HepG2 (cell line): ENCODE data around the gene RARA. TPM values are rescaled to one million over a fixed set of nuclear protein-coding genes. Genes with fewer than 3 reads are reported as not detected.
A peak's percentile ranks its signal among the peaks of the same experiment; 100 is the strongest.

Source experiments
- ASH2L ChIP-seq: fragments of 300-600, 200-600 bp; sonication (generic); IDR thresholded peaks from 2 replicates; pipeline ENCODE4 v1.7.0; 2017; ENCODE audit warnings: low read depth, mild to moderate bottlenecking, moderate library complexity, mixed read lengths, low read length; ENCODE audit not compliant: insufficient read length
- FLYWCH1 ChIP-seq: sonication (generic); formaldehyde crosslinking; IDR thresholded peaks from 2 replicates; pipeline ENCODE4 v1.8.1; 2023; ENCODE audit warnings: mild to moderate bottlenecking, missing genetic modification reagents
- GABPB1 ChIP-seq: IDR thresholded peaks from 2 replicates; pipeline ENCODE4 v1.6.1; 2016; ENCODE audit warnings: mild to moderate bottlenecking, missing genetic modification reagents, moderate library complexity, missing compliant biosample characterization
- HMG20A ChIP-seq: IDR thresholded peaks from 2 replicates; pipeline ENCODE4 v1.6.1; 2016; ENCODE audit warnings: borderline replicate concordance
- KLF16 ChIP-seq, 2 experiments: sonication (generic) in 1 of 2; formaldehyde crosslinking in 1 of 2; IDR thresholded peaks; 2 replicates each; pipeline versions ENCODE4 v1.6.1 to v1.8.0; 2016 to 2023; ENCODE audit warnings: missing genetic modification reagents in 2 of 2, missing compliant biosample characterization in 1 of 2
- RBM39 ChIP-seq: fragments of 200-400 bp; formaldehyde crosslinking; IDR thresholded peaks from one replicate; pipeline ENCODE4 v1.6.1; 2018; ENCODE audit warnings: antibody characterized with exemption, mild to moderate bottlenecking, low read depth, low read length; ENCODE audit not compliant: poor library complexity, severe bottlenecking
- SCMH1 ChIP-seq: sonication (generic); formaldehyde crosslinking; IDR thresholded peaks from 2 replicates; pipeline ENCODE4 v1.9.0; 2021; ENCODE audit warnings: missing genetic modification reagents, mild to moderate bottlenecking, borderline replicate concordance
- ZBTB7A ChIP-seq: sonication (generic); formaldehyde crosslinking; IDR thresholded peaks from 2 replicates; pipeline ENCODE4 v1.8.0; 2022; ENCODE audit warnings: mild to moderate bottlenecking, missing genetic modification reagents
- ZNF569 ChIP-seq: sonication (generic); formaldehyde crosslinking; IDR thresholded peaks from 2 replicates; pipeline ENCODE4 v1.5.0; 2020; ENCODE audit warnings: mild to moderate bottlenecking, missing genetic modification reagents, moderate library complexity, borderline replicate concordance
- ZNF572 ChIP-seq: sonication (generic); formaldehyde crosslinking; IDR thresholded peaks from 2 replicates; pipeline ENCODE4 v1.5.1; 2020; ENCODE audit warnings: mild to moderate bottlenecking, missing genetic modification reagents
- ZNF7 ChIP-seq: IDR thresholded peaks from 2 replicates; pipeline ENCODE4 v1.6.1; 2016; ENCODE audit warnings: missing biosample characterization, missing genetic modification reagents
- polyA plus RNA-seq, 8 experiments: library from polyadenylated mRNA; depleted of rRNA in 3 of 8; stranded (reverse) in 7 of 8; unstranded in 1 of 8; fragments of >200 nt; fragmentation: Illumina TruSeq in 4 of 8; extraction: Trizol in 4 of 8; gene quantifications; 2 replicates each; pipeline versions ENCODE4 v1.2.1 to v1.2.3, GENCODE V29; 2011 to 2016; ENCODE audit warnings: low read depth in 4 of 8, missing spikeins in 1 of 8, mixed read lengths in 1 of 8; ENCODE audit not compliant: insufficient read depth in 1 of 8
- total RNA-seq, 5 experiments: library from RNA; depleted of rRNA; stranded (reverse); fragments of >200 nt; fragmentation: Illumina TruSeq; extraction: Trizol; gene quantifications; 2 replicates each; pipeline ENCODE4 v1.2.3, GENCODE V29; 2016; ENCODE audit warnings: low read depth in 1 of 5
- TF ChIP-seq, protein P1 (sequence below): sonication (generic); formaldehyde crosslinking; IDR thresholded peaks from 2 replicates; pipeline ENCODE4 v1.9.0; 2021; ENCODE audit warnings: missing genetic modification reagents, mild to moderate bottlenecking, borderline replicate concordance
- TF ChIP-seq, protein P2 (sequence below), 2 experiments: sonication (generic) in 1 of 2; formaldehyde crosslinking in 1 of 2; IDR thresholded peaks; 2 replicates each; pipeline versions ENCODE4 v1.6.1 to v1.9.0; 2014 to 2022; ENCODE audit warnings: antibody characterized with exemption in 1 of 2, borderline replicate concordance in 1 of 2, inconsistent platforms in 1 of 2, low read depth in 1 of 2, missing genetic modification reagents in 1 of 2
- TF ChIP-seq, protein P3 (sequence below): sonication (generic); formaldehyde crosslinking; IDR thresholded peaks from 2 replicates; pipeline ENCODE4 v1.8.1; 2023; ENCODE audit warnings: mild to moderate bottlenecking, missing genetic modification reagents
- TF ChIP-seq, protein P4 (sequence below): sonication (generic); formaldehyde crosslinking; IDR thresholded peaks from 2 replicates; pipeline ENCODE4 v1.4.0; 2020; ENCODE audit warnings: missing genetic modification reagents, borderline replicate concordance

The RARA gene
- total and polyA plus RNA-seq, 2 of the 13 experiments (the other 11 are each of a cell fraction or from before 2014, with no cell fraction given) = 6.4 to 8.6 TPM

DNA sequence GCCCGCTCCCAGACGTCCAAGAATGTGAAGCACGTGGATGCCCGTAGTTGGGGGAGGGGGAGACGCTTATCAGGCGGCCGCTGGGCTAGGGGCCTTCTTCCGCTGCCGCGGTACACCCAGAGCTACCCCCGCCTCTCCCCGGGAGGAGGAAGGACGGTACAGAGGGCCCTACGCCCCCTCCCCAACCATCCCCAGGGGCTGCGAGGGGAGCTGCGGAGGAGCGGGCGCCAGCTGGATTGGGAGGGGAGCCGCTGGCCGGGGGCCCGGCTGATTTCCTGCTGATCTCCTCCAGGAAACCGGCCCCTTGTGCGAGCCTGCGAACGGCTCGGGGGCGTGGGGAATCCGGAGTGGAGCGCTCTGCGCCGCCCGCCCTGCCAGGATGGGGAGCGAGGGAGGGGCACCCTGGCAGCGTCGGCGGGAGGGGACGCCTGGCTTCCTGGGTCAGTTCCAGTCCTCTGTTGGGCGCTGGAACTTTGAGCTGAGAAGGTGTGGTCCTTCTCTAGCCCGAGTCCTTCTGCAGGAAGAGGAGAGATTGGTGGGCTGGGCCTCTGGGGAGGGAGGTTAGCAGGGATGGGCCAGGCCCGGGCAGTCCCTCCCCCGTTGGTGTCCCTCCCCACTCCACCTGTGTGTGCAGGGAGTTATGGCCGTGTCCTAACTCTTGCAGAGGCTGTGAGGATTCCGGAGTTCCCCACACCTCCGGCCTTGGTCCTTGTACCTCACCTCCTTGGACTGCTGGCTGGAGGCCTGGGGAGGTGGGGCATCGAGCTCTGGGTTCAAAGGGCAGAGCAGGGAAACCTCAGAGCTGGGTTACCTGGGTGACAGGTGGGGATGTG, 36.4 kb downstream of the RARA start (continued):
- peak; percentile 27 for TF ChIP-seq ASH2L
- TF ChIP-seq ZNF572 (CRISPR knock-in tag) = 0 out of 2 replicates have a peak, but pooled peaks have one; percentile 7
- TF ChIP-seq, protein P1, sequence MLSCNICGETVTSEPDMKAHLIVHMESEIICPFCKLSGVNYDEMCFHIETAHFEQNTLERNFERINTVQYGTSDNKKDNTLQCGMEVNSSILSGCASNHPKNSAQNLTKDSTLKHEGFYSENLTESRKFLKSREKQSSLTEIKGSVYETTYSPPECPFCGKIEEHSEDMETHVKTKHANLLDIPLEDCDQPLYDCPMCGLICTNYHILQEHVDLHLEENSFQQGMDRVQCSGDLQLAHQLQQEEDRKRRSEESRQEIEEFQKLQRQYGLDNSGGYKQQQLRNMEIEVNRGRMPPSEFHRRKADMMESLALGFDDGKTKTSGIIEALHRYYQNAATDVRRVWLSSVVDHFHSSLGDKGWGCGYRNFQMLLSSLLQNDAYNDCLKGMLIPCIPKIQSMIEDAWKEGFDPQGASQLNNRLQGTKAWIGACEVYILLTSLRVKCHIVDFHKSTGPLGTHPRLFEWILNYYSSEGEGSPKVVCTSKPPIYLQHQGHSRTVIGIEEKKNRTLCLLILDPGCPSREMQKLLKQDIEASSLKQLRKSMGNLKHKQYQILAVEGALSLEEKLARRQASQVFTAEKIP = no peak
- peak in 1 of 2 experiments; percentile 52; a peak in 2 of 4 replicates for TF ChIP-seq KLF16 (CRISPR knock-in tag; IDR thresholded peaks at IDR 0.05)
- no peak for TF ChIP-seq HMG20A (CRISPR knock-in tag)
- no peak for TF ChIP-seq ZNF569
- TF ChIP-seq, protein P2, sequence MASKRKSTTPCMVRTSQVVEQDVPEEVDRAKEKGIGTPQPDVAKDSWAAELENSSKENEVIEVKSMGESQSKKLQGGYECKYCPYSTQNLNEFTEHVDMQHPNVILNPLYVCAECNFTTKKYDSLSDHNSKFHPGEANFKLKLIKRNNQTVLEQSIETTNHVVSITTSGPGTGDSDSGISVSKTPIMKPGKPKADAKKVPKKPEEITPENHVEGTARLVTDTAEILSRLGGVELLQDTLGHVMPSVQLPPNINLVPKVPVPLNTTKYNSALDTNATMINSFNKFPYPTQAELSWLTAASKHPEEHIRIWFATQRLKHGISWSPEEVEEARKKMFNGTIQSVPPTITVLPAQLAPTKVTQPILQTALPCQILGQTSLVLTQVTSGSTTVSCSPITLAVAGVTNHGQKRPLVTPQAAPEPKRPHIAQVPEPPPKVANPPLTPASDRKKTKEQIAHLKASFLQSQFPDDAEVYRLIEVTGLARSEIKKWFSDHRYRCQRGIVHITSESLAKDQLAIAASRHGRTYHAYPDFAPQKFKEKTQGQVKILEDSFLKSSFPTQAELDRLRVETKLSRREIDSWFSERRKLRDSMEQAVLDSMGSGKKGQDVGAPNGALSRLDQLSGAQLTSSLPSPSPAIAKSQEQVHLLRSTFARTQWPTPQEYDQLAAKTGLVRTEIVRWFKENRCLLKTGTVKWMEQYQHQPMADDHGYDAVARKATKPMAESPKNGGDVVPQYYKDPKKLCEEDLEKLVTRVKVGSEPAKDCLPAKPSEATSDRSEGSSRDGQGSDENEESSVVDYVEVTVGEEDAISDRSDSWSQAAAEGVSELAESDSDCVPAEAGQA (IDR thresholded peaks at IDR 0.05; ENCODE audit: low read depth) = no peak
- TF ChIP-seq, protein P2 (CRISPR knock-in tag; IDR thresholded peaks at IDR 0.05; ENCODE audit: borderline replicate concordance) = no peak
- peak; percentile 69 for TF ChIP-seq ZBTB7A (CRISPR knock-in tag)
- TF ChIP-seq, protein P3, sequence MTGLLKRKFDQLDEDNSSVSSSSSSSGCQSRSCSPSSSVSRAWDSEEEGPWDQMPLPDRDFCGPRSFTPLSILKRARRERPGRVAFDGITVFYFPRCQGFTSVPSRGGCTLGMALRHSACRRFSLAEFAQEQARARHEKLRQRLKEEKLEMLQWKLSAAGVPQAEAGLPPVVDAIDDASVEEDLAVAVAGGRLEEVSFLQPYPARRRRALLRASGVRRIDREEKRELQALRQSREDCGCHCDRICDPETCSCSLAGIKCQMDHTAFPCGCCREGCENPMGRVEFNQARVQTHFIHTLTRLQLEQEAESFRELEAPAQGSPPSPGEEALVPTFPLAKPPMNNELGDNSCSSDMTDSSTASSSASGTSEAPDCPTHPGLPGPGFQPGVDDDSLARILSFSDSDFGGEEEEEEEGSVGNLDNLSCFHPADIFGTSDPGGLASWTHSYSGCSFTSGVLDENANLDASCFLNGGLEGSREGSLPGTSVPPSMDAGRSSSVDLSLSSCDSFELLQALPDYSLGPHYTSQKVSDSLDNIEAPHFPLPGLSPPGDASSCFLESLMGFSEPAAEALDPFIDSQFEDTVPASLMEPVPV = peak; percentile 80; the same call in 1 of the 2 replicates
- peak; percentile 79 for TF ChIP-seq GABPB1
- TF ChIP-seq, protein P4, sequence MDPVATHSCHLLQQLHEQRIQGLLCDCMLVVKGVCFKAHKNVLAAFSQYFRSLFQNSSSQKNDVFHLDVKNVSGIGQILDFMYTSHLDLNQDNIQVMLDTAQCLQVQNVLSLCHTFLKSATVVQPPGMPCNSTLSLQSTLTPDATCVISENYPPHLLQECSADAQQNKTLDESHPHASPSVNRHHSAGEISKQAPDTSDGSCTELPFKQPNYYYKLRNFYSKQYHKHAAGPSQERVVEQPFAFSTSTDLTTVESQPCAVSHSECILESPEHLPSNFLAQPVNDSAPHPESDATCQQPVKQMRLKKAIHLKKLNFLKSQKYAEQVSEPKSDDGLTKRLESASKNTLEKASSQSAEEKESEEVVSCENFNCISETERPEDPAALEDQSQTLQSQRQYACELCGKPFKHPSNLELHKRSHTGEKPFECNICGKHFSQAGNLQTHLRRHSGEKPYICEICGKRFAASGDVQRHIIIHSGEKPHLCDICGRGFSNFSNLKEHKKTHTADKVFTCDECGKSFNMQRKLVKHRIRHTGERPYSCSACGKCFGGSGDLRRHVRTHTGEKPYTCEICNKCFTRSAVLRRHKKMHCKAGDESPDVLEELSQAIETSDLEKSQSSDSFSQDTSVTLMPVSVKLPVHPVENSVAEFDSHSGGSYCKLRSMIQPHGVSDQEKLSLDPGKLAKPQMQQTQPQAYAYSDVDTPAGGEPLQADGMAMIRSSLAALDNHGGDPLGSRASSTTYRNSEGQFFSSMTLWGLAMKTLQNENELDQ (CRISPR knock-in tag) = 0 out of 2 replicates have a peak, but pooled peaks have one; percentile 24
- peak; percentile 97 for TF ChIP-seq RBM39
- TF ChIP-seq ZNF7 (CRISPR knock-in tag) = no peak
- no peak for TF ChIP-seq FLYWCH1 (CRISPR knock-in tag)
- TF ChIP-seq SCMH1 (CRISPR knock-in tag) = no peak
